GM18519 (cell line): ENCODE measurements around the gene MYADML2.
A peak's percentile ranks its signal among the peaks of the same experiment; 100 is the strongest.

Experiments
- ATAC-seq: cut with Tn5 transposase; IDR thresholded peaks from one replicate; pipeline ENCODE4 v1.9.1; 2021; ENCODE audit warnings: mild to moderate bottlenecking, moderate library complexity; ENCODE audit not compliant: unreplicated experiment, low FRiP score

The MYADML2 gene

GRCh38 chr17:81978524-81979298, 31.7 kb upstream of the MYADML2 start:
- no peak for ATAC-seq

- ATAC-seq: peak; percentile 60
Measured at GRCh38 chr17:81977211-81977808, 30.3 kb upstream of the MYADML2 start, which contains the start of gene ASPSCR1. ASPSCR1 (plus strand) TSS chr17:81977629; CDS start chr17:81977647, 18 bp downstream.

GRCh38 chr17:81976332-81977210, 29.5 kb upstream of the MYADML2 start:
- ATAC-seq: no peak

GRCh38 chr17:81973432-81973831, 26.4 kb upstream of the MYADML2 start:
- no peak for ATAC-seq

GRCh38 chr17:81968850-81969812, 22.1 kb upstream of the MYADML2 start:
- no peak for ATAC-seq

GRCh38 chr17:81968396-81968745, 21.3 kb upstream of the MYADML2 start:
- ATAC-seq: no peak

- ATAC-seq: no peak
Measured at GRCh38 chr17:81967533-81968395, 20.7 kb upstream of the MYADML2 start.

- ATAC-seq: no peak
Measured at GRCh38 chr17:81967244-81967532, 20.2 kb upstream of the MYADML2 start.

- ATAC-seq: no peak
Measured at GRCh38 chr17:81966343-81967243, 19.6 kb upstream of the MYADML2 start.

GRCh38 chr17:81964081-81964849, 17.2 kb upstream of the MYADML2 start:
- no peak for ATAC-seq

GRCh38 chr17:81962499-81963441, 15.7 kb upstream of the MYADML2 start:
- no peak for ATAC-seq

GRCh38 chr17:81961521-81962498, 14.8 kb upstream of the MYADML2 start:
- ATAC-seq: no peak

GRCh38 chr17:81961087-81961511, 14.1 kb upstream of the MYADML2 start, which contains the start of gene NOTUM:
NOTUM (minus strand) TSS chr17:81961187; CDS start chr17:81960909, 278 bp downstream.
- ATAC-seq: no peak

- no peak for ATAC-seq
Measured at GRCh38 chr17:81960130-81960958, 13.3 kb upstream of the MYADML2 start.
